HG03378 (cell line): ENCODE measurements around the gene PDXP.
"Not testable (repeated sequence)": the region's sequence is repeated elsewhere in the genome, so short reads cannot be mapped to it uniquely, and the experiment has no call there.

ENCODE experiments used
- ATAC-seq: cut with Tn5 transposase; IDR thresholded peaks from one replicate; pipeline ENCODE4 v1.9.1; 2021; ENCODE audit warnings: mild to moderate bottlenecking, moderate library complexity; ENCODE audit not compliant: unreplicated experiment

Gene PDXP

DNA sequence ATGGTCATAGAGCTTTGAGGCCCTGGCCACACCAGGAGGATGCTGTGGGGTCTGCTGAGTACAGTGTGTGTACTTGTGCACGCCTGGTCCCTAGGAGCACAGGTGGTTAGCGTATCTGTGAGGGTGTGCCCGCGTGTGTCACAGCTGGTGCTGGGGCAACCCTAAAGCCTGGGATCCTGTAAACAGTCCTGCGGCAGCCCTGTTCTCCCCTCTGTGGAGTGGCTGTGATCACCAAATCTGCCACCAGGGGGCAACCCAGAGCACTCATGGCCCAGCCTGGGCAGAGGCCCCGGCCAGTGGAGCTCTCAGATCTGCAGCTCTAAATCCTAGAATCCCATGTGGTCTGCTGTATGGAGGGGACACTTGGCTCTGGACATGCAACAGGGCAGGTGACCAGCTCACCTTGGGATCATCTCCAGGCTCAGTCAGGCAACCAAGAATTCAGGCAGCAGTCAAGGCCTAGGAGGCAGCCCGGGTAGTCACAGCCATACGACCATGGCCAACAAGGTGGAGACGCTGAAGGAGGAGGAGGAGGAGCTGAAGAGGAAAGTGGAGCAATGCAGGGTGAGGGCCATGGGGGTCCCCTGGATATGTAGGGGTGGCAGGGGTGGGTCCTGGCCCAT is 15.2 kb upstream of the PDXP start:
- ATAC-seq: peak; percentile 51

DNA sequence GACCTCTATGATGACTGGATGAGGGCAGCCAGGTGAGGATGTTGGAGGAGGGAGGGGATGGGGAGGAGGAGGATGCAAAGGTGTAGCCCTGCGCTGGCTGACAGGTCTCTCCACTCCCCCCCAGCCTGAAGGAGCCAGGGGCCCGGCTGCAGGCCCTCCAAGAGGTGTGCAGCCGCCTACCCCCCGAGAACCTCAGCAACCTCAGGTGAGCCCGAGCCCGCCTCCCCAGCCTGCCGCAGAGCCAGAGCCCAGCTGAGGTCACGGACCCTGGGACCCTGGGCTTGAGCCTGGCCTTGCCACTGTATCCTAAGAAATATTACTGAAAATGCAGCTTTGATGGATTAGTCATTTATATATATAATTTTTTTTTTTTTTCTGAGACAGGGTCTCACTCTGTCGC is 11.2 kb upstream of the PDXP start:
- ATAC-seq: no peak

DNA sequence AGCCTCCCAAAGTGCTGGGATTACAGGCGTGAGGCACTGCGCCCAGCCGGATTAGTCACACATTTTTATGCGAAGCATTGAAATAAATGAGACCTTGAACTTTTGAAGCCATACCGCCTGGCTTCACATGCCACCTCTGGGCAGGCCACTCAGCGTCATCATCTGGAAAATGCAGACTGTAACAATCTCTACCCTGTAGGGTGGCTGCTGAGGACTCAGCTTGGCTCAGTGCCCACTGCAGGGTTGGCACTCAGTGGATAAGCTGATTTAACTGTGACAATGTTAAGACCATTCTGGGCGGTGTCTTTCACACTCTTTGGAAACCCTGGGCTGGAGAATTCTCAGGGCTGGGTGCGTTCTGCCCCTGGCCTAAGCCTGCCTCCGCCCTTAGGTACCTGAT is 10.6 kb upstream of the PDXP start:
- no peak for ATAC-seq

DNA sequence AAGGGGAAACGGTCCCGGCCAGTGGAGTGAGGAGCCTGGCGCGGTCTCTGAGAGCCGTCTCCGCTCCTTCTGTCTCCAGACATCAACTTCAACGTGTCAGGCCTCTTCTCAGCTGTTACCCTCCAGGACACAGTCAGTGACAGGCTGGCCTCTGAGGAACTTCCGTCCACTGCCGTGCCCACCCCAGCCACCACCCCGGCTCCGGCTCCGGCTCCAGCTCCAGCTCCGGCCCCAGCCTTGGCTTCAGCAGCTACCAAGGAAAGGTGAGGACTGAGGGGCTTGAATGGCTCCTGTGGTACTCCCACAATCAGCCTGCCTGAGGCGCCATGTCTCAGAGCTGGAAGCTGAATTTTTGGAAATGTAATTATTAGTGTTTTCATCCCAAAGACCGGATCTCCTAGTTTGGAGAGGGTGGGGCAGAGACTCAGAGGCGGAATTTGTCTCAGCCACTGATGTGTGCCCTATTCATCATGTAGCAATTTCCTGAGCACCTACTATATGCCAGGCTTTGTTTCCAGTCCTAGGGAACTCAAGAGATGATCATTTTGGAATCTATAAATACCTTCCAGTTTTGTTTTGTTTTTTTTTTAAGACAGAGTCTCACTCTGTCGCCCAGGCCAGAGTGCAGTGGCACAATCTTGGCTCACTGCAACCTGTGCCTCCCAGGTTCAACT is 7.9 kb upstream of the PDXP start:
- no peak for ATAC-seq

DNA sequence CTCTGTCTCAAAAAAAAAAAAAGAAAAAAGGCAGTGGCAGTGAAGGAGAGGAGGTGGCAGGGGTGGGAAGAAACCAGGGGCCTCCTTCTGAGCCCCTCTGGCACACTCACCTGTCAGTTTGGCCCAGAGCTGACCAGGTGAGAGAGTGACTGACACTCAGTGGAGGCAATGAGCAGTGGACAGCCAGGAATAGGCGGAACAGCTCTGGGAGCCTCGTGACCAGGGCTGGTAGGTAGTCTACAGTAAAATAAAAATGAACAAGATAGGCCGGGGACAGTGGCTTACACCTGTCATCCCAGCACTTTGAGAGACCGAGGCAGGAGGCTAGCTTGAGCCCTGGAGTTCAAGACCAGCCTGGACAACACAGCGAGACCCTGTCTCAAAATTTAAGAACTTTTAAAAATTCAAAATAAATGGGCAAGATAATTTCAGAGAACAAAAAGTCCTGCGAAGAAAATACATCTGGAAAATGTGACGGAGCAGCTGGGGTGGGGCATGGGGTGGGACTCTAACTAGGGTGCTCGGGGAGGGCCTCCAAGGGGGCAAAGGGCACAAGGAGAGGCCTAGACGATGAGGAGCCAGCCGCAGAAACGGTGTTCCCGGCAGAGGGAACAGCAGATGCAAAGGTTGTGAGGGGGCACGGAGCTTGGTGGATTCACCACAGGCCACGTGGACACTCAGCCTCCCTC is 3.8 kb upstream of the PDXP start:
- no peak for ATAC-seq

DNA sequence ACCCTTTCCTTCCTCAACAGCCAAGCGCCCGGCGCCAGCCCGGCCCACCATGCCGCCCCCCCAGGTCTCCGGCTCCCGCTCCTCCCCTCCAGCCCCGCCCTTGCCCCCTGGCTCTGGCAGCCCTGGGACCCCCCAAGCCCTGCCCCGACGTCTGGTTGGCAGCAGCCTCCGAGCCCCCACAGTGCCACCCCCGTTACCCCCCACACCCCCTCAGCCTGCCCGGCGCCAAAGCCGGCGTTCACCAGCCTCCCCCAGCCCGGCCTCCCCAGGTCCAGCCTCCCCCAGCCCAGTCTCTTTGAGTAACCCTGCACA is 3.3 kb upstream of the PDXP start:
- no peak for ATAC-seq

DNA sequence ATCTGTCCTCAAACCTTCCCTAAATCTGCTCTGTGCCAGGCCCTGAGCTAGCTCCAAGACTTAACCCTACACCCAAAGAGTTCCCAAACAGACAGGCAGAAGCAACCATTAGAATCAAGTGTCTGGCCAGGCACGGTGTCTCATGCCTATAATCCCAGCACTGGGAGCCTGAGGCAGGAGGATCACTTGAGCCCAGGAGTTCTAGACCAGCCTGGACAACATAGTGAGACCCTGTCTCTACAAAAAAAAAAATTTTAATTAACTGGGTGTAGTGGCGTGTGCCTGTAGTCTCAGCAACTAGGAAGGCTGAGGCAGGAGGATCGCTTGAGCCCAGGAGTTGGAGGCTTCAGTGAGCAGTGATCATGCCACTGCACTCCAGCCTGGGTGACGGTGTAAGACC is 1.9 kb upstream of the PDXP start:
- not testable (repeated sequence) for ATAC-seq

DNA sequence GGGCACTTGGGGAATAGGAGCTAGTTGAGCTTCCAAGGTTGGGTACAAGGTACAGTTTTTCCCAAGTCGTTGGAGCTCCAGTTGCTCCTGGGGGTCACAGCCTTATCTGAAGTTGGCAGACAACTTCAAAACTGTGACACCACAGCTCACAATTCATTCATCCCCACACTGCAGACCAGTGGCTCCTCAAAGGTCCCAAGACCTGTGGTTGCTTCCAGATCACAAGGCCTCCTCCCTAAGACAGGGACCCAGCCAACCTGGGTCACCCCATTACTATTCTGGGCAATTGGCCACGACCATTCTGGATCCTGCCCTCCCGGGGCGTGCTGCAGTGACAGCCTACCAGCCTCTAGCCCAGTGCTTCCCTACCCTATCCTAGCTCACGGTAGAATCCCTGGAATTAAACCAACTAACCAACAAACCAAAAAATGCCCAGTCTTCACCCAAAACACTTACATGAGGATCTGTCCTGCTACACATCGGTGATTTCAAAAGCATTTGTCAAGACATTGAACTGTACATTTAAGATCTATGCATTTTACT is 862 bp upstream of the PDXP start:
- ATAC-seq: no peak

DNA sequence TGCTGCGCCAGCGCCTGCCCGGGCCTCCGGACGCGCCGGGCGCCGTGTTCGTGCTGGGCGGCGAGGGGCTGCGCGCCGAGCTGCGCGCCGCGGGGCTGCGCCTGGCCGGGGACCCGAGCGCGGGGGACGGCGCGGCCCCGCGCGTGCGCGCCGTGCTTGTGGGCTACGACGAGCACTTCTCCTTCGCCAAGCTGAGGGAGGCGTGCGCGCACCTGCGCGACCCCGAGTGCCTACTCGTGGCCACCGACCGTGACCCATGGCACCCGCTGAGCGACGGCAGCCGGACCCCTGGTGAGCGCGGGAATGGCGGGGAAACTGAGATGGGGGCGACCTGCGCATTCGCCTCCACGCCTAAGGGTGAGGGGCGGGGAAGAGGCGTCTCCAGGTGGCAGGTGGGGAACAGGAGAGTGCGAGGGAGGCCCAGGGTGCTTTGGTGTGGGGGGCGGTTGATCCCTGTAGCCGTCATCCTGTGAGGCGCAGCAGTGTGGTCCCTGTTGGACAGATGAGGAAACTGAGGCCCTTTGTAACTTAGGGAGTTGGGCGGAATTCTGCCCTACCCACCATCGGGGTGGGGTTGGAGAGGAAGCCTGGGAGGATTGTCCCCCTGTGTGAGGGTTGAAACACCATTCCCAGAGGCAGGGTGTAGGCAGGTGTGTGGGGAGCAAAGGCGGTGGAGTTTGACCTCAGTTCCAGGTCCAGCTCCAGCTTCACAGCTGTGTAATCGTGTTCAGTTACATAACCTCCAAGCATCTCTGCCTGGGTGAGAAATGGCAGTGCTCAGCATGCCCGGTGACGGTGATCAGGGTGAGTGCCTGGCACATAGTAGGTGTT is 758 bp downstream of the PDXP start:
- no peak for ATAC-seq

DNA sequence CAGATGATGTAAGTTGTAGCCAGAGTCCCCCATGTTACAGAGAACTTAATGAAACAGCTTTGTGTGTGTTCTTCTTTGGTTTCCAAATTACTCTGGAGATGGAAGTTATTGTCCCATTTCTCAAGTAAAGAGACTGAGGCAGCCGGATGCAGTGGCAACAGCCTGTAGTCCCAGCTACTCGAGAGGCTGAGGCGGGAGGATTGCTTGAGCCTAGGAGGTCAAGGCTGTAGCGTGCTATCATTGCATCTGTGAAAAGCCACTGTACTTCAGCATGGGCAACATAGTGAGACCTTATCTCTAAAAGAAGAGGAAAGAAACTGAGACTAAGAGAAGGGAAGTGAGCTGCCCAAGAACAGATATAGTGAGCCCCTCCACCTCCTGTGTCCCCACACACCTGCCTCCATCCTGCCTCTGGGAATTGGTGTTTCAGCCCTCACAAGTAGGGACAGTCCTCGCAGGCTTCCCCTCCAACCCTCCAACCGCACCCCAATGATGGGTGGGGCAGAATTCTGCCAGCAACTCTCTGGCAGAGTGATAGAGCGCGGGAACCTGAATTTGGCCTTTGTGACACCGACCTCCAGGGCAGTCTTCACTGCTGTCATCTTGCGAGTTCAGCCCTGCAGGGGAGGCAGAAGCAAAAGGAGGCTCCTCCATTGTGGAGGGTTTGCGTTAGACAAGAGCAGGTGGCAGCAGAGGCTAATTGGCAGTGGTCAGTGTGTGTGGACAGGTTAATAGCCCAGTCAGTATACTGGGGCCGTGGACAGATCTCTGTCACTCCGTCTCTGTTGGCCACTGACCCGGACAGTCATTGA is 1.6 kb downstream of the PDXP start:
- ATAC-seq: no peak

DNA sequence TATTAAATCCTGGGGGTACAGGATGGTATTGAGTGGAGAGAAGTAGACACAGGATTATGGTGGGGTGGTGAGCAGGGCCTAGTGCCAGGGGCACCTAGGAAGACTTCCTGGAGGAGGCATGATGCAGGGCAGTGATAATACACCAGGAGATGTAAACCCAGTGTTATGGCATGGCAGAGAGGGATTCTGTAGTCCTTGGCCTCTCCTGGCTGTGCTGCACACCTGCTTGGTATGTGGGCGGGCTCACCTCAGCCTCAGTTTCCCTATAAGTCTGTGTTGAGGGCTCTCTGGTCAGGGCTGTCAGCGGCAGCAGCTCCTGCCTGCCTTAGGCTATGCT is 2.2 kb downstream of the PDXP start:
- ATAC-seq: no peak

DNA sequence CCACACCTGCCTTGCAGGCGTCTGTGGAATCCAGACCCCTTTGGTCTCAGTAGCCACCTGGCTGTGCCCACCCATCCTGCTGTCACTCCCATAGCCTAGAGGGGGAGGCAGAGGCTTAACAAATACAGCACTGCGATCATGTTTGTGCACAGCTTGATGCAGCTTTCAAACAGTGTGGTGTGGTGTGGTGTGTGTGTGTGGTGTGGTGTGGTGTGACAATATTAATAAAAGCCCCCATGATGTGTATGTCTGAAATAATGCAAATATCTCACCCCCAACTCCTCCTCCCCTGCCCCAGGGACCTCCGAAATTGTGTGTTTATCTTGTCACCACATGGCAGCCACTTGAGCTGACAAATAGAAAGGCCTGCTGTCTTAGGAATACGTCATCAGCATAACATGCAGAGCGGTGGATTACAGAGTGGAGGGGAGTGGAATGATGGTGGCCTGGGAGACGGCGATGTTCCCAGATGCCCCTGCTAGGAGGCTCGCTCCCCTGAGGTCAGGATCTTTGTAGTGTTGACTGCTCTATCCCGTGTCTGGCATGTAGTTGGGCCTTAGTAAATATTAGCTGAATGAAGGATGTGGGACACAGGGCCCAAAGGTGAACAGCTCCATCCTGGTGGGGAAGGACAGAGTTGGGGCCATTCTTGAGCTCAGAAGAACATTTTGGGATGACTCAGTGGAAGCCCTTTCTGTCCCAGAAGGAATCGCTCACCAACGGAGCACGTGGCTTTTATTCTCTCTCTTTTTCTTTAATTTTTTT is 2.8 kb downstream of the PDXP start:
- ATAC-seq: no peak

DNA sequence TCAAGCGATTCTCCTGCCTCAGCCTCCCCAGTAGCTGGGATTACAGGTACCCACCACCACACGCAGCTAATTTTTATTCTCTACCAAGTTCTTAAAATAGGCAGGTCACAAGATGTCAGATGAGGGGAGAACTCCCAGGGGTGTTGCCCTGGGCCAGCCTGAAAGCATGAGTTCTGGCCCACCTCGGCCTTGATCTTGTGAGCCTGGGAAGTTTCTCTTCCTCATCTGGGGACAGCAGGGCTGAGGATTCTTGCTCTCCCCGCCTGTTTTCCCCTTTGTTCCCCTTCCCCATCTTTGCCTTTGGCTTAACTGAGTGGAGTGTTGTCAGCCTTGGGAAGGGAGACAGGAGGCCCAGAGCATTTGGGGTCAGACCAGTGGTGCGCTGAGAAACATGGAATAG is 3.5 kb downstream of the PDXP start:
- ATAC-seq: no peak

DNA sequence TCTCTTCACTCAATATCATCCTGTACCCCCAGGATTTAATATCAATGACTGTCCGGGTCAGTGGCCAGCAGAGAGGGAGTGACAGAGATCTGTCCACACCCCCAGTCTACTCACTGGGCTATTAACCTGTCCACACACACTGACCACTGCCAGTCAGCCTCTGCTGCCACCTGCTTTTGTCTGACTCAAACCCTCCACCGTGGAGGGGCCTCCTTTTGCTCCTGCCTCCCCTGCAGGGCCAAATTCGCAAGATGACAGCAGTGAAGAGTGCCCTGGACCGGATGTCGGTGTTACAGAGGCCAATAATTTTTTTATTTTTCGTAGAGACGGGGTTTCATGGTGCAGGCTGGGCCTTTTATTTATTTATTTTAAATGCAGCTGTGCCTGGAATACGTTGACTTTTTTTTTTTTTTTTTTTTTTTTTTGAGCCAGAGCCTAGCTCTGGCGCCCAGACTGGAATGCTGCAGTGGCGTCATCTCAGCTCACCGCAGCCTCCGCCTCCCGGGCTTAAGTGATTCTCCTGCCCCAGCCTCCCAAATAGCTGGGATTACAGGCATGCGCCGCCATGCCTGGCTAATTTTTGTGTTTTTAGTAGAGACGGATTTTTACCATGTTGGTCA is 5.1 kb downstream of the PDXP start:
- no peak for ATAC-seq

DNA sequence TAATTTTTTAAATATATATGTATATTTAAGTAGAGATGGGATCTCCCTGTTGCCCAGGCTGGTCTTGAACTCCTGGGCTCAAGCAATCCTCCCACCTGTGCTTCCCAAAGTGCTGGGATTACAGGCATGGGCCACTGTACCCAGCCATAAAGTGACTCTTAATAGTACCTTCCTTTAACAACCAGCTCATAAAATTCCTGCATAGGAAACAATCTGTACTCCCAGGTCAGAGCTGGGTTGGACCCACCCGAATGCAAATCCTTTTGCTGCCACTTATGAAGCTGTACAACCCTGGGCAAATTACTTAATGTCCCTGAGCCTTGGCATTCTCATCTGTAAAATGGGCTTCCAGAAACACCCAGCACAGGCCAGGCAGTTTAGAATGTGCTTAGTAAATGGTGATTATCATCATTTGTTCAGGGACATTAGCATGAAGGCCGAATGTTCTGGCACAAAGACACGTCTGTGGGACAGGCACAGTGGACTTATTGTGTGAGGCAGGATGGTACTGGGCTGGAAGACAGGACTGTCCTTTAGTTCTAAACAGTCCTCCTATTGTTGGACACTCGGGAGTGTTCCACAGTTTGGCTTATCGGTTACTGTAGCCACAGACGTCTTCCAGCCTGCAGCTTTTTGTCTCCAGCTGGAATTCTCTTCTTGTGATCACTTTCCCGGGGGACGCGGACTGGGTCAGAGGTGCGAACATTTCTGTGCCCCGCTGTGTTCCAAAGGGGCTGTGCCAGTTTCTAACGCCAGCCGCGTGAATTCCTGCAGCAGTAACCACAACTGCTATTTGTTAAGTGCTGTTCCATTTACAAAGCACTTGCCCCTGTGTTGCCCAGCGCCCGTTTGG is 6.0 kb downstream of the PDXP start:
- no peak for ATAC-seq

DNA sequence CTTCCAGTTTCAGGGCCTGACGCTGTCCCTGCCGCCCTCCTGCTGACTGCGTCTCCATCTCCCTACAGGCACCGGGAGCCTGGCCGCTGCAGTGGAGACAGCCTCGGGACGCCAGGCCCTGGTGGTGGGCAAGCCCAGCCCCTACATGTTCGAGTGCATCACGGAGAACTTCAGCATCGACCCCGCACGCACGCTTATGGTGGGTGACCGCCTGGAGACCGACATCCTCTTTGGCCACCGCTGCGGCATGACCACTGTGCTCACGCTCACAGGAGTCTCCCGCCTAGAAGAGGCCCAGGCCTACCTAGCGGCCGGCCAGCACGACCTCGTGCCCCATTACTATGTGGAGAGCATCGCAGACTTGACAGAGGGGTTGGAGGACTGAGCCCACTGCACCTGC is 7.0 kb downstream of the PDXP start:
- no peak for ATAC-seq

DNA sequence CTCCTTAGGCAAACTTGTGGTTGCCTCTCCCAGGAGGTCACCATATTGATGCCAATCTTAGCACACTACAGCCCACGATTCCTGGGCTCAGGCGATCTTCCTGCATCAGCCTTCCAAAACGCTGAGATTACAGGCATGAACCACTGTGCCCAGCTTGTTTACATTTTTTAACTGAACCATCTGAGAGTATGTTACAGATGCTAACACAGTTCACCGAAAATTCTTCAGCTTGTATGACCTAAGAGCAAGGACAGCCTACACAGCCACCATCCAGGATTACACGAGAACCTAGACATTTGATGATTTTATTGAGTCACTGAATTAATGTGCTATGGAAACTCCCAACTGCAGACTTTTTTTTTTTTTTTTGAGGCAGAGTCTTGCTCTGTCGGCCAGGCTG is 11.1 kb downstream of the PDXP start:
- ATAC-seq: no peak

DNA sequence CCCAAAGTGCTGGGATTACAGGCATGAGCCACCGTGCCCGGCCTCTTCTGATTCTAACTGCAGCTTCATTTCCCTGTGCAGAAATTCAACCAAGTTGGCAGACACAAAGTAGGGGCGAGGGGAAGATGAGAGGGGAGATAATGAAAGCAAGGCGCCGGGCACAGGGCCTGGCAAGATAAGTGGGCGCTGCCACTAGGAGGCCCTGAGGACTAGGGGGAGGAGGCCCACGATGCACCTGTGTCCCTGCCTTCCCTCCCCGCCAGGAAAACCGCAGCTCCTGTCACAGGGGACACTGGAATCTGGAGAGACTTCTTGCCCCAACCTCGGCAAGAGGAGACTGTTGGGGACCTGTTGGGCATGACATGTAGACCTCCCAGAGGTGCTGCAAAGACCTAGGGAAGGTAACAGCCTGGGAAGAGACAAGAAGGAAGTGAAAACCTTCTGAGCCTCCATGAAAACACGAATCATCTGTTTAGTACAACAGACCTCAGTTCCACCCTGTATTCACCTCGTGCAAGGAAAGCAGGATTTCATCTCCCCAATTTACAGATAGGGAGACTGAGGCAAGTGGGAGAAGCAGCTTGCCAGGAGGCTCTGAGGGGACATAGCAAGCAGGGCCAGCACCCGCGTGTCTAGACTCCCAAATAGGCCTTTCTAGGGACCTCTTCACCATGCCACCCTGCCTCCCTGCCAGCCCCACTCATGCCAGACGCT is 13.8 kb downstream of the PDXP start:
- no peak for ATAC-seq
